GM19452 (cell line): ENCODE results near the gene FAM167B.

Experiments
- ATAC-seq: cut with Tn5 transposase; IDR thresholded peaks from one replicate; pipeline ENCODE4 v1.9.1; 2021; ENCODE audit not compliant: unreplicated experiment

The FAM167B gene

DNA sequence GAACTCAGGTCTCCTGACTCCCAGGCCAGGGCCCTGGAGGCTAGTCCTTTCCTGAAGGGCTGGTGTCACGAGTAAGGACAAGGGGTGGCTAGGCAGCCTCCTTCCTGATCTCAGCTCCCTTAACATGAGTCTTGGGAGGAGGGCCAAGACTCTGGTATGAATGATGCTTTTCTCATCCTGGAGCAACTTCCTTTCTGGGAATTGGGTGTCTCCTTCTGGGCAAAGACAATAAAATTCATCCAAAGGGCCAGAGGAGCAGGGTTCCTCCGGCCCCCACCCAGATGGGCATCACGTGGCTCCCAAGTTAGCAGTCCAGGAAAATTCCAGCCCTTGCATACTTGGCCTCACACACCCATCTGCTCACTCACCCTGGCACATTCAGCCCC is at the start of gene FAM167B:
FAM167B (plus strand) TSS at position 335 of the 386 bp plus-strand sequence. CDS start 200 bp downstream, outside the sequence.
- ATAC-seq = no peak

DNA sequence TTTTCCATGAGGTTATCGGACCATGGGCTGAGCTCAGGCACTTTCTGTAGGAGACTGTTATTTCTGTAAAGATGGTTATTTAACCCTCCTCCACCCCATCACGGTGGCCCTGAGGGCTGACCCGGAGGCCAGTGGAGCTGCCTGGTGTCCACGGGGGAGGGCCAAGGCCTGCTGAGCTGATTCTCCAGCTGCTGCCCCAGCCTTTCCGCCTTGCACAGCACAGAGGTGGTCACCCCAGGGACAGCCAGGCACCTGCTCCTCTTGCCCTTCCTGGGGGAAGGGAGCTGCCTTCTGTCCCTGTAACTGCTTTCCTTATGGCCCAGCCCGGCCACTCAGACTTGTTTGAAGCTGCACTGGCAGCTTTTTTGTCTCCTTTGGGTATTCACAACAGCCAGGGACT is 49.2 kb upstream of the FAM167B start:
- ATAC-seq = no peak

DNA sequence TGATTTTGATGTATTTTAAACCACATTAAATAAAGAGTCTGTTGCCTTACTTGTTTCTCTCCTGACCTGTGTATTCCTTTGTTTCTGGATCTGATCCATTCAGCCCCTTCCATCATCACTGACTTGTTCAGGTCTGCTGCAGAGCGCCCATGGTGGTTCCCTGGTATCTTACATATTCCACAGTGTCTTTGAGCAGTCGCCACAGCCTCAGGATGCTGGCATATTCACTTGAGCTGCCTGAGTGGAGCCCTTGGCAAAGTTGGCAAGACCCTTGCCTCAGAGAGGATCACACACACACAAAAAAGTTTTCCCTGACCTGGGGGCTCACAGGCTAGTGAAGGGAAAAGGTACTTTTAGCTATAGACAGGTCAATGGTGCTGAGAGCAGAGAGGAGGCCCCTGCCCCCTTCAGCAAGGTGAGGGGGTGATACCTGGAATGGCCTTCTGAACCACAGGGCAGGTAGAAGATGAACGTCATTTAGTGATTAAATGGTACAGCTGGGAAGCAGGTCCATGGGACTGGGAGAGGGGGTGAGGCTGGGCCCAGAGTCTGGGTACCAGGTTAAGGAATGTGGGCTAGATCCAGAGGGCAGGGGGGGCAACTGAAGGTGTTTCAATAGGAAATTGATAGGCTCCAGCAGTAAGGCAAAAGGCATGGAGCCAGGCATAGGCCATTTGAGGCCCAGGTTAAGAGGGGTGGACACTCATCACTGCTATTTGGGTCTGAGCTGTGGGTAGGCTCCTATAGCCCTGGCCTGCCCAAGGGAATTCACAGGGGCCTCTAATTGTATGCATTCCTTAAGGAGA is 48.6 kb upstream of the FAM167B start:
- ATAC-seq = no peak

DNA sequence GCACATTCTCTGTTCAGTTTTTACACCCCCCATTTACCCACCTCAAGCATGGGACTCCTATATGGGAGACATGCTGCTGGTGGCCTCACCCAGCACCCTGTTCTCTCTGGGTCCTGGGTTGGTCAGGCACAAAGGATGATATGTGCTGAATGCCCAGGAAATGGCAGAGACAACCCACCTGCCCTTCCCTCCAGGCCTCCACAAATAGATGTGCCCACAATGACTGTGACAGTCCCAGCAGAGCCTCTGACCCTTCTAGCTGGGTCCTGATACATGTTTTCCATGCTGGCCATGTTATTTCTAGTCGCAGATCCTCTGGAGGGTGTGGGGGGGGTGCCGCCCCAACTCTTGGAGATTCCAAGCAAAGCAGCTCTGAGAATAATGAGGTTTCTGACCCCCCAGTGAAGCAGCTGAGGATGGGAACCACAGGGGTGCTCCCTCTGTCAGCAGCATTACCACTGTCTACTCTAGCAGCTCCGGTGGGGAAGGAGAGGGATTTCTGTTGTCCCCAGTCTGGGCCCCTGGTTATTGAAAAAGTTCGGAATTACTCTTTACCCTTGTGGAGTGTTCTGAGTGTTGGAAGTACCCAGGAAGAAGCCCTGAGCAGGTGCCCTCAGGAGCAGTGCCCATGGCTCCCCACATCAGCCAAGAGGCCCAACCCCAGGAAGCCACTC is 47.8 kb upstream of the FAM167B start:
- ATAC-seq = no peak

DNA sequence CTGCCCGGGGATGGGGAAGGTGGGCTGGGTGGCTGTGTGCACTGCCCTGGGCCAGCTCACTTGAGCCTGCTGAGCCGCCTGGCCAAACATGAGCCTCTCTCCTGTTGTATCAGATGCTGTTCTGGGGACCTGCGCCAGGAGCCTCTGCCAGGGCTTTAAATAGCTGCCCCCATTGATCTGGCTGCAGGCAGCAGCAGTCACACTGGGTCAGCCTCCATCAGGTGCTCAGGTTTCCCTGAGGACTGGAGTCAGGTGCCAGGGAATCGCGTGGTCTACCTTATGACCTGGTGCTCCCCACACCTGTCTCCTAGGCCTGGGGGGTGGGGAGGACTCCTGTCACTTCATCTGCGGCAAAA is 47.3 kb upstream of the FAM167B start:
- no peak for ATAC-seq

DNA sequence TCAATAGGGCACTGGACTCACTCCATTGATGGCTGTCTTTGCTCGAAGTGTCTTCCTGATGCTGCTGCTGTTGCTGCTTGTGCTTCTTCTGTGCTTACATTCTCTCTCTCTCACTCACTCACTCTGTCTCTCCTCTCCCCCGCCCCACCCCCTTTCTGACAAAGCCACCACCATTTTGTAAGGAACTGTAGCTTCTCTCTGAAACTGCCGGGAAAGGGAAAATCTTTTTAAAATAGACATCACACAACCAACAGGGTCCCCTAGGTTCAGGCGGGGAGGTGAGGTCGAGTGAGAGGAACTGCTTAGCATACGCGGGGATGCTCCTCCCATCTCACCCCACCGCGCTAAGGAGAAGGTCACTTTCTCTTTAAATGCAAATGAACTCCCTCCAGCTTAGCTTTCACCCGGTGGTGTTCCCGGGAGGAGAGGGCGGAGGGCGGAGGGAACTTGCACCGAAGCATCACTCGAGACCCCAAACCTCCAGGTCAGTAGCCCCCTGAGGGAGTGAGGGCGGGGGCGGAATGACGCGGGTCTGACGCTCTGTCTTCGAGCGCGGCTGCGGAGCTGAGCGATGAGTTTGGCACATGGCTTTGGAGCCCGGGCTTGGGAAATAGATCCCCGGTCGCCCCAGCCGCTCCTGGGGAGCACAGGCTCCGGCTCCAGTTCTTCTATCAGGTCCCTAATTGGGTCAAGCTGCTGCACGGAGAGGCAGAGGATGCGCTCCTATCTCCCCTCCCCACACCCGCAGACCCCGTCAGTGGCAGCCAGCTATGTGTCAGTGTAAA is 46.6 kb upstream of the FAM167B start, which contains the start of gene CCDC28B:
CCDC28B (plus strand) TSS at position 370 of the 785 bp plus-strand sequence. CDS start 1,341 bp downstream, outside the sequence.
- ATAC-seq = no peak

DNA sequence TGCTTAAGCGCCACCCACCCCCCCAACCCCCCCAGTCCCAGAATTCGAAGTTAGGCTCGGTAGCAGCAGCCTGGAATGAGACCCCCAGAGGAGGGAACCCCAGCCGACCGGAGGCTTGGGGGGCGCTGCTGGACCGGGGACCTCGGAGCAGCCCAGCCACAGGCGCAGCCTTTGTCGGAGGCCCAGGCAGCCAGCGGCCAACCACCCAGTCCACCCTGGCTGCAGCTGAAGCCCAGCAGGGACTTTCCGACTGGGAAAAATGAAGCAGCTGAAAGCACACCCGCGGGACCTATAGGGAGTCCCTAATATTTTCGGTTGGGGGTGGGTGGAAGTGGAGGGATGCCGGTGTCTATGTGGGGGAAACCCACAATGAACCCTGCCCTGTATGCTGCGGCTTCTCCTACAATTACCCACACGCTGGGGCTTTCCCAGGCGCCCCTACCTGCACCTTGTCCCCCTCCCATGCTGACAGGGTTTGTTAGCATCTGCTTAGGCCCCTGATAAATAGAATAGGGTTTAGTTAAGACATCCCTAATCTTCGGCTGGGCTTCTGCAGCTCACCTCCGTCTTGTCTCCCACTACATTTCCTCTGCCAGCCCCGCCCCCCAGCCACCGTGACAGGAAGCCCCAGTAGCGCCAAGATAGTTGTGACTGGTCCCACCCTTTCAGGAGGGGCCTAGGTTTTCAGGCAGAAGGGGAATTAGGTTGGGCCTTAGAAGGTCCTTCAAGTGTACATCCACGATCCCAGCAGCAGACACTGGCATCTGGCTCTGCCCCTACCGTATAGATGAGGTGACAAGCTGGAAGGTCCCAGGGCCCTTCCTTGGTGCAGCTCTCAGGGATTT is 45.8 kb upstream of the FAM167B start:
- ATAC-seq = no peak

DNA sequence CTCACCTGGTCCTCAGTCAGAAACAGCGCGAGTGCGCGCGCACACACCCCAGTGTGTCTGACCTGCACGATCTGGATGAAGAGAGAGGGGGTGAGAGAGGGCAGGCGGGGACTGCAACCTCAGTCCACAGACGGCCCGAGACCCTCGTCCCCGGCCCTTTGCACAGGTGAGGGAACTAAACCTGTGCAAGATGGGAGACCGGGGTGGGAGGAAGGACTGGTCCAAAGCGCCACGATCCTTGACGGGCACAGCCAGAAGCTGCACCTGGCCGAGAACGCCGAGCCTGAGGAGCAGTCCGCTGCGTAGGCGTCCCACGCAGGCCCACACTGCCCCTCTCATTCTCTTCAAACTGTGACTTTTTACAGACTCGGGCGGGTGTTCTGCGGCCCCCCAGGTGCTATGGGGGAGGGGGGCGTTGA is 42.1 kb upstream of the FAM167B start:
- ATAC-seq = no peak

DNA sequence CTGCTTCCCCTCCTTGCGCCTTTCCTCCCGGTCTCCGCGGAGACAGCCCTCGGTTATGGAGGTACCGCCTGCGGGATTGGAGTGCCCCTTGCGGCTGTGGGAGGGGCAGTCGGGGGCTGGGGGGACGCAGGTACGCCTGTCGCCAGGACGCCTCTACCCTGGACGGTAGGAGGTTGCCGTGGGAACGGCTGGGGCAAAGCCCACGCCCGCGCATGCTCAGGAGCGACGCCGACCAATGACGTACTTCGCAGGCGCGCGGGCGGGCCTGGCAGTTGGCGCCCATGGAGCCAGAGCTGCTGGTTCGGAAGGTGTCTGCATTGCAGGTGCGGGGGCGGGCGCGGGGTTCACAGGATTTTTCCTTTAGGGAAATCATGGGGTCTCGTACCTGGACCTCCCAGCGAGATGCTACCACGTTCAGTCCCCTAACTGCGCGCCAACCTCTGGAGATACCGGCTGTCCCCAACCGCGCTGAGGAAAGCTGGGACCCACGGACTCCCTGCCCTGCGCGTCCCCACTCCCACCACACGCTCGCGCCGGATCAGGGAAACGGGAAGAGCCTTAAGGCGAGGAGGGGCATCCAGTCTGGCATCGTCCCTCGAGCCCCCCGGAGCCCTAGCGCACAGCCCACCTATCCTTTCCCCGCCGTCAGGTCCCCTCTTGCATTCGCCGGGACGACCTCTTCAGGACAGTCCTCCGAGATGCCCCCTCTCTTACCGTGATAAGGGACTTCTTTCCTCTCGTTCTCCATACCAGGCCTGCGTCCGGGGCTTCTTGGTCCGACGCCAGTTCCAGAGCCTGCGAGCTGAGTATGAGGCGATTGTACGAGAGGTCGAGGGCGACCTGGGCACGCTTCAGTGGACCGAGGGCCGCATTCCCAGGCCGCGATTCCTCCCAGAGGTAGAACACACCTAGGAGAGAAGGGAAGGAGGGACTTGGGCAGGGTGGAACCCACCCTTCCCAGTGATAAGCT is 41.3 kb upstream of the FAM167B start, which contains the start of gene IQCC:
IQCC (plus strand) TSS at position 271 of the 970 bp plus-strand sequence; CDS start at position 282, 11 bp downstream.
- ATAC-seq = peak; percentile 57

DNA sequence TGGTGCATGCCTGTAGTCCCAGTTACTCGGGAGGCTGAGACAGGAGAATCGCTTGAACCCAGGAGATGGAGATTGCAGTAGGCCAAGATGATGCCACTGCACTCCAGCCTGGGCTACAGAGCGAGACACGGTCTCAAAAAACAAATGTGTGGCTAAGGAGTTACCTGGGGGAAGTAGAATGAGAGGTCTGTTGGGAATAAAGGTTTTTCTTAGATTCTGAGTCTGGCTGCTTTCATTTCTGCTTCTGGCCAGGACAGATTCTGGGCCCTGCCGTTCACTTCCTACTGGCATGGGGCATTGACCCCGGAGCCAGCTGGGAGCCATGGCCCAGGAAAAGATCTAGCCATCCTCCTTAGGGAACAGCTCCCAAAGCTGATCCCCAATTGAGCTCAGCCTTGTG is 38.6 kb upstream of the FAM167B start:
- no peak for ATAC-seq

DNA sequence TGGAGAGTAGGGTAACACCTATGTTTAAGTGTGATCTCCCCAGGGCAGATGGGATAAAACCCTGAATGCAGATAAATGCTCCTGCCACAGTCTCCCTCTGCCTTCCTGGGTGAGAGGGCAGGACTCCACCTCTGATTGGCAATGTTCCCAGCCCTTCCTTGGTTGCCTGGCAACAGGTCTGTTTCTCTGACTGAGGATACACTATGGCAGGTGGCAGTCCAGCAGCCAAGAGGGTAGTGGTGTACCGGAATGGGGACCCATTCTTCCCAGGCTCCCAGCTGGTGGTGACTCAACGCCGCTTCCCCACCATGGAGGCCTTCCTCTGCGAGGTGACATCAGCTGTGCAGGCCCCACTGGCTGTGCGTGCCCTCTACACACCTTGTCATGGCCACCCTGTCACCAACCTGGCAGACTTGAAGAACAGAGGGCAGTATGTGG is 38.1 kb upstream of the FAM167B start, which contains the start of gene DCDC2B:
DCDC2B (plus strand) TSS at position 199 of the 438 bp plus-strand sequence; CDS start at position 204, 5 bp downstream.
- no peak for ATAC-seq

DNA sequence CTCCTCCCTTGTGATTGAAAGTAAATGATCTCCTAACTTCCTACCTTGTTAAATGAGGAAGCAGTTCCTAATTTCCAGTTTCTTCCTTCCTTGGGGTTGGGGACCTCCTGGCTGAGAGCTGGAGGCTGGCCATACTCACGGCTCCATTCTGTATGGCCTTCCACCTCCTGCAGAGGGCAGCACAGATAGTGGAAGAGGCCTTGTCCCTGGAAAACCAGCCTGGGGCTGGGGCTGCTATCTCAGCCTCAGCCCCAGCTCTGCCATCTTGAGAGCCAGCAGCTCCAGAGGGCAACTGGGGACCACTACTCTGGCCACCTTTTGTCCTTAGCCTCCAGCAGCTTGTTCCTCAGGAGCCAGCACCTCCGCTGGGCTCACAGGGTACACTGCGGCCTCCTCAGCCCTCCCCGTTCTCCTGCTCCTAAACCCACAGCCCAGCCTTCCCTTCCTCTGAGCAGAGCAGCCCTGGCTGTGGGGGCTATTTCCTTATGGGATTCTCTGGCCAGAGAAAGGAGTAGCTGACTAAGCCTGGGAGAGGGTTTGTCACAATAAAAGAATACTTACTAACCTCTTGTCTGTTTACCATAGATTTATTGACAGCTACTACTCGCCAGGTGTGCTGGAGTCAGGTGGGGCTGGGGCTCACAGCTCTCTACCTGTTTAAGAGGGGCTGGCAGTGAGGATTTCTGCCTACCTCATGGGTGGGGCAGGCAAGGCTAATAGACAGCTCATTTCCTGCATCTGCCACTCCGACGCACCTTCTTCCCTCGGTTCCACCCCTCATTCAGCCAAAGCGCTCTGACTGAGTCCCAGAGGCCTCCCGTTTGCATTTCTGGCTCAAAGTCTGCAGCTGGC is 31.2 kb upstream of the FAM167B start:
- no peak for ATAC-seq

DNA sequence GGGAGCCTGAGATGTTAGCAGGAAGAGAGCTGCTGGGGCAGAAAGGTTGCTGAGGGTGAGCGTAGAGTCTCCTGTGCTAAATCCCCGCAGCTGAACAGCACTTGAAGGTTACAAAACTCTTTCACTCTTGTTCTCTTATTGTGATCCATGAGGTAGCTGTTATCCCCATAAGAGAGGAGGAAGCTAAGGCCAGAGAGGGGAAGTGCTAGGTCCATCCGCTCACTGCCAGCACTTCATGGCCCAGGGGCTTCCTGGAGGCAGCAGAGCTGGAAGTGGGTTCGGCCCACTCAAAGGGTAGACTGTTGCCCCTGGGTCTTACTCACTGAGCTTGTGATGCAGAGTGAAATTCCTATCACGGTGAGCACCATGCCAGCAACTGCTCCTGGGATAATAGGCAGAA is 30.5 kb upstream of the FAM167B start:
- no peak for ATAC-seq

DNA sequence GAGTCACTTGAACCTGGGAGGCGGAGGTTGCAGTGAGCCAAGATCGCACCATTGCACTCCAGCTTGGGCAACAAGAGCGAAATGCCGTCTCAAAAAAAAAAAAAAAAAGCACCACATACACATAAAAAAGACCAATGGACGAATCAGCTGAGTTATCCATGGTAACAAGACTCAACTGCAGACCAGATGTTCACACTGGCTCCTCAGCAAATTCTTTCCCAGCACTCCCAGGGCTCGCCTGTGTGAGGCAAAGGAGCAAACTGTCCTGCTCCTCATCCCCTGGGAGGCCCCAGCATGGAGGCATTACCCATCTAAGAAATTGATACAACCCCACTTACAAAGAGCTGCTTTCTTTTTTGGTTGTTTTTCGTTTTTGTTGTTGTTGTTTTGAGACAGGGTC is 28.0 kb upstream of the FAM167B start:
- no peak for ATAC-seq

DNA sequence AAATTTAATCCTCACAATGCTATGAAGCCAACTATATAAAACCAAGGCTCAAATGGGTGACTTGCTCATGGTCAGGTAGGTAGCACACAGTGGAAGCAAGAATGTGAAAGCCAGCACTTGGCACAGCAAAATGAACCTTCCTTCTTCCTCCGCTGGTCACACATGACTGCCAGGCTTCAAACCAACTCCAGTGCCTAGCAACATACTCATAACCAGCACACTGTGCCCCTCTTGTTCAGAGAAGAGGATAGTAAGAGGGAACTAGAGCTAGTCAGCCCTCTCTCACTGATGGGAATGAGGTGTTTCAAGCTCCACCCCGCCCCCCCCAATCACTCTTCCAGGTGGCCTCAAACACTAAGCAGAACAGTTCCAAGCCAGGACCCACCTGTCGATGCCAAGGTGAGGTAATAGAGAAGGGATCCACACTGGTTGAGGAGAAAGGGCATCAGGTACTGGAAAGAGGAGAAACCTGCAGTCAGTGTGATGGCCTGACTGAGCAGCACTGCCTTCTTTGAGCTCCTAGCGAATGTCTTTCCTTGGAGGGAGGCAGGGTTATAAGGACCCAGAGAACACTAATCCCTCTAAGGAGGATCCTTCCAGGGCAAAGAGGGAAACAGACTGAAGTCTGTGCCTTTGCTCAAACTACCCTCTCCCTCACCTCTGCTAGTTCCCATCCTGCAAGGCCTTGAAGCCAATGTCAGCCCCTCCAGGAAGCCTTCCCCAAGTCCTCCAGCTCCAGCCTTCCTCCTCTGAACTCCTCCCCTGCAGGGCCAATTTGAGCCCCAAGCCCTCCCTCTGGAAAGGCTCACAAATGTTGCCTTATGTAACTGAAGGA is 26.1 kb upstream of the FAM167B start:
- no peak for ATAC-seq

DNA sequence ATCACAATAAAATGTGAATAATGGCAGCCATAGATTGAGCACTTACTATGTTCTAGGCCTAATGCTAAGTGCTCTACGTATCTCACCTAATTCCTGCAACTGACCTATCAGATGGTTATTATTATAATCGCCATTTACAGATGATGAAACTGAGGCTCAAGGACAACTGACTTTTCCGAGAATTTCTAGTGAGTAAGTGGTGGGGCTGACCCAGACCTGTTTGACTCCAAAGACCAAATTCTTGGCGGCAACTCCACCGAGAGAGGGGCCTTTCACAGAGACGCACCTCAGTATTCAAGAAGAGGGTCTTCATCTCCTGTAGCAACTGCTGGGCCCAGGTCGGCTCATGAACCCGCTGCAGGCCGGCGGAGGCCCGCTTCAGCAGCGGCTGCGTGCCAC is 25.4 kb upstream of the FAM167B start:
- ATAC-seq = no peak

DNA sequence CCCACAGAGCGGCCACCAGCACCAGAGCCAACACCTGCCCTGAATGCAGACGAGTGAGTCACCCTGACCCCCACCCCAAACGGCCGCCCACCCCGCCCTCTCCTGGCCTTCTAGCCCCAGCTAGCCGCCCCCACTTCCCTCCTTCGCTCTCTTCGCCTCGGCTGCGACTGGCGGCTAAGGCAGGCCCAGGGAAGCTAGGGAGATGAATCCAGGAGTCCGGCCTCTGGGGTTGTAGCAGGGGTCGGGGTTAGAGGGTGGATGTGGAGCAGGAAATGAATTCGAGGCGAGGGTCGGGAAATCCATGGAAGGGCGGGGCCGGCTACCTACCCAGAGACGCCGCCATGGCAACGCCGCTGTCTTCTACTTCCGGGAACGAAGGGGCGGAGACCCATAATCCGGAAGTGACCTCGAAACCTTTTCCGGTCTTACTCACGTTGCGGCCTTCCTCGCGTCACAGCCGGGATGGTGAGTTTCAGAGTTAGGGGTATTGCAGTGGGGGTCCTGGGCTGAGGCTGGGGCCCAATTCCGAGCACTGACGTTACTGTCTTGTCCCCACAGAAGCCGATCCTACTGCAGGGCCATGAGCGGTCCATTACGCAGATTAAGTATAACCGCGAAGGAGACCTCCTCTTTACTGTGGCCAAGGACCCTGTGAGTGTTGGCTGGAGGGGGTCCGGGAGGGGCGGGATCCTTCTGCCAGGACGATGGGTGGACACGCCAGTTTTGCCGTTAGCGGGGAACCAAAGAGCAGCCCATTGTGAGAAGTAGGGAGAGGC is 24.9 kb upstream of the FAM167B start, which contains the start of the genes EIF3I and TMEM234:
EIF3I (plus strand) TSS at position 428 of the 776 bp plus-strand sequence; CDS start at position 463, 35 bp downstream.
TMEM234 (minus strand) TSS at position 374 of the 776 bp plus-strand sequence; CDS start at position 343, 31 bp downstream.
- ATAC-seq = peak; percentile 82
